Activated CD4-positive, alpha-beta T cell treated with anti-CD3 and anti-CD28 coated beads for 1 hour (primary cell): ENCODE results near the gene ARX.

Experiments used
- DNase-seq: peaks from one replicate; pipeline ENCODE4 v3.0.0-alpha.2; 2020

Gene ARX

GRCh38 chrX:25016361-25016671 lies 551 bp upstream of the ARX start:
- DNase-seq: no peak

- DNase-seq: no peak
These were observed 1.4 kb downstream of the ARX start for GRCh38 chrX:25014366-25014838.

GRCh38 chrX:25013632-25014365 lies 2.0 kb downstream of the ARX start:
- DNase-seq: no peak

GRCh38 chrX:25012793-25013631 lies 2.8 kb downstream of the ARX start:
- DNase-seq: no peak

GRCh38 chrX:25012433-25012735 lies 3.4 kb downstream of the ARX start:
- DNase-seq: no peak

GRCh38 chrX:25011589-25012432 lies 4.0 kb downstream of the ARX start:
- no peak for DNase-seq

- no peak for DNase-seq
These were observed 4.8 kb downstream of the ARX start for GRCh38 chrX:25010784-25011588.

GRCh38 chrX:25009407-25009806 lies 6.4 kb downstream of the ARX start:
- no peak for DNase-seq

GRCh38 chrX:25007059-25008053 lies 8.4 kb downstream of the ARX start:
- no peak for DNase-seq

GRCh38 chrX:25006586-25007058 lies 9.1 kb downstream of the ARX start:
- no peak for DNase-seq

GRCh38 chrX:25005382-25006185 lies 10.2 kb downstream of the ARX start:
- DNase-seq: no peak

- DNase-seq: no peak
These were observed 10.8 kb downstream of the ARX start for GRCh38 chrX:25005034-25005381.

GRCh38 chrX:25004485-25005032 lies 11.2 kb downstream of the ARX start:
- no peak for DNase-seq

- no peak for DNase-seq
These were observed 11.7 kb downstream of the ARX start for GRCh38 chrX:25004040-25004439.

- no peak for DNase-seq
These were observed 12.5 kb downstream of the ARX start for GRCh38 chrX:25003066-25003849.

GRCh38 chrX:25002661-25003020 lies 13.1 kb downstream of the ARX start:
- DNase-seq: no peak

- no peak for DNase-seq
These were observed 13.7 kb downstream of the ARX start for GRCh38 chrX:25001808-25002660.

GRCh38 chrX:24999511-24999910 lies 16.3 kb downstream of the ARX start:
- no peak for DNase-seq
